ENCODE measurements around the gene MTHFD1. TPM values are rescaled to one million over a fixed set of nuclear protein-coding genes. Genes with fewer than 3 reads are reported as not detected.

Gene MTHFD1
- total RNA-seq, 2 donors from 2014 or later, result 194 to 218 TPM

Other genes with a start within 250 kb of the MTHFD1 start
- under 1 TPM; 0.14 to 0.39 TPM for gene ESR2, start 94.0 kb upstream of the MTHFD1 start, total RNA-seq
- 1 to 10 TPM; 1.4 to 1.8 TPM for gene AKAP5, start 77.1 kb downstream of the MTHFD1 start, total RNA-seq
- 10 to 100 TPM; 38.1 to 50.7 TPM for gene ZBTB25, start 115.5 kb downstream of the MTHFD1 start, total RNA-seq
- gene ZBTB1, start 116.4 kb downstream of the MTHFD1 start, total RNA-seq, result 10 to 100 TPM; 49.6 to 69.7 TPM
- 1 to 10 TPM; 4.1 to 8.2 TPM for gene HSPA2, start 152.4 kb downstream of the MTHFD1 start, total RNA-seq
- not detected for gene PPP1R36, start 161.6 kb downstream of the MTHFD1 start, total RNA-seq

Measured in activated naive CD4-positive, alpha-beta T cell treated with anti-CD3 and anti-CD28 coated beads, Interleukin-2, amount 50 U/mL, for 72 hours (primary cell).